Prostate gland (tissue), 2 donors: ENCODE data around the gene GPR84. TPM values are rescaled to one million over a fixed set of nuclear protein-coding genes. Genes with fewer than 3 reads are reported as not detected.

Experiments used
- DNase-seq: peaks from one replicate; pipeline ENCODE4 v3.0.0-alpha.2; 2019; ENCODE audit warnings: low spot score
- H3K27ac ChIP-seq, 2 donors: fragments of 200-600 bp; sonication (generic); 2 replicates each; pipeline ENCODE4 v1.5.1; 2017 to 2019
- H3K27me3 ChIP-seq: fragments of 200-600 bp; sonication (generic); replicated peaks from 2 replicates; pipeline ENCODE4 v1.5.1; 2019; ENCODE audit not compliant: insufficient read depth
- H3K36me3 ChIP-seq, 2 donors: fragments of 200-600 bp; sonication (generic); 1 replicate in 1 of 2; 2 replicates in 1 of 2; pipeline versions ENCODE4 v1.5.1 to v1.8.1; 2017 to 2019
- H3K4me1 ChIP-seq: fragments of 200-600 bp; sonication (generic); replicated peaks from 2 replicates; pipeline ENCODE4 v1.5.1; 2019
- H3K4me3 ChIP-seq, 2 donors: fragments of 200-600 bp; sonication (generic); 2 replicates each; pipeline ENCODE4 v1.5.1; 2017 to 2019
- H3K9me3 ChIP-seq: fragments of 200-600 bp; sonication (generic); 2 replicates; pipeline ENCODE4 v1.5.1; 2017
- POLR2A ChIP-seq: fragments of 450-650 bp; IDR thresholded peaks from one replicate; pipeline ENCODE4 v1.6.1; 2016; ENCODE audit warnings: antibody characterized with exemption, mild to moderate bottlenecking
- POLR2AphosphoS5 ChIP-seq: sonication (generic); formaldehyde crosslinking; IDR thresholded peaks from one replicate; pipeline ENCODE4 v1.6.1; 2017; ENCODE audit warnings: antibody characterized with exemption
- WGBS: methylation state at CpG from one replicate; pipeline ENCODE4 v1.1.5; 2018; 5-methylcytosine and 5-hydroxymethylcytosine counted together
- intact Hi-C: fragments of 100-400 bp; cut with DNase I; formaldehyde crosslinking; loops from one replicate; pipeline ENCODE4 v1.14.2; 2022
- total RNA-seq, 2 donors: library from RNA; depleted of rRNA; stranded (reverse); fragments of >200 nt; gene quantifications; one replicate each; pipeline ENCODE4 v1.1.0, GENCODE V29; 2016
- TF ChIP-seq, protein P1 (sequence below), 4 experiments: fragments of 200-600 bp in 2 of 4; fragments of 450-650 bp in 2 of 4; sonication (generic) in 2 of 4; IDR thresholded peaks; 1 replicate in 3 of 4; 2 replicates in 1 of 4; pipeline ENCODE4 v1.5.1; 2016 to 2019; ENCODE audit warnings: antibody characterized with exemption in 4 of 4, mild to moderate bottlenecking in 2 of 4, moderate library complexity in 2 of 4

The GPR84 gene
- total RNA-seq, 2 donors from 2014 or later: 0.97 TPM; not detected in 1

DNA sequence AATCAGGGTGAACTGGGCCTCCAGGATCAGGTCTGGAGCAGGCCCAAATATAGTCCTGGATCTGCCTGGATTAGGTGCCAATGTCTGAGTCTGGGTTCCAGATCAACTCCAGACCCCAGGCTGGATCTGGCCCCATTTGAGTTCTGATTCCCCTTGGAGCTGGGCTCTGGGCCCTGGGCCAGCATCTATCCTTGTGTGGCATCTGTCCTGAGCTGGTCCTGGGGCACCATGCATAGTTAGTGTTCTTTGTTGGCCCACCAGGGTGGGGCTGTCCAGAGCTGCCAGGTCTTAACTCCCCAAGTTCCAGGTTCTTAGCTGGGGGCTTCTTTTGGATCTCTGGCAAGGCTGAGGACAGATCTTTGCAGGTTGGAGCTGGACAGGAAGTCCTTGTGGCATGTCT lies 31.3 kb upstream of the GPR84 start:
- TF ChIP-seq POLR2AphosphoS5: no peak
- no peak for TF ChIP-seq POLR2A
- TF ChIP-seq, protein P1, sequence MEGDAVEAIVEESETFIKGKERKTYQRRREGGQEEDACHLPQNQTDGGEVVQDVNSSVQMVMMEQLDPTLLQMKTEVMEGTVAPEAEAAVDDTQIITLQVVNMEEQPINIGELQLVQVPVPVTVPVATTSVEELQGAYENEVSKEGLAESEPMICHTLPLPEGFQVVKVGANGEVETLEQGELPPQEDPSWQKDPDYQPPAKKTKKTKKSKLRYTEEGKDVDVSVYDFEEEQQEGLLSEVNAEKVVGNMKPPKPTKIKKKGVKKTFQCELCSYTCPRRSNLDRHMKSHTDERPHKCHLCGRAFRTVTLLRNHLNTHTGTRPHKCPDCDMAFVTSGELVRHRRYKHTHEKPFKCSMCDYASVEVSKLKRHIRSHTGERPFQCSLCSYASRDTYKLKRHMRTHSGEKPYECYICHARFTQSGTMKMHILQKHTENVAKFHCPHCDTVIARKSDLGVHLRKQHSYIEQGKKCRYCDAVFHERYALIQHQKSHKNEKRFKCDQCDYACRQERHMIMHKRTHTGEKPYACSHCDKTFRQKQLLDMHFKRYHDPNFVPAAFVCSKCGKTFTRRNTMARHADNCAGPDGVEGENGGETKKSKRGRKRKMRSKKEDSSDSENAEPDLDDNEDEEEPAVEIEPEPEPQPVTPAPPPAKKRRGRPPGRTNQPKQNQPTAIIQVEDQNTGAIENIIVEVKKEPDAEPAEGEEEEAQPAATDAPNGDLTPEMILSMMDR (IDR thresholded peaks at IDR 0.05): no peak
- intact Hi-C loops: no loop called here
- H3K4me3 ChIP-seq: no peak overlapping the region
- H3K36me3 ChIP-seq: peaks cover 4 to 10% of the 10 kb centered on the region in 2 donors
- no peak for DNase-seq
- no peaks in the 10 kb centered on the region for H3K27me3 ChIP-seq
- no peaks in the 10 kb centered on the region for H3K4me1 ChIP-seq
- H3K27ac ChIP-seq: no peak overlapping the region
- H3K9me3 ChIP-seq: no peaks in the 10 kb centered on the region

GRCh38 chr12:54394986-54395385 lies 30.7 kb upstream of the GPR84 start:
- no peak overlapping the region for H3K27ac ChIP-seq
- no peak overlapping the region for H3K4me3 ChIP-seq
- intact Hi-C loops: no loop called here
- no peaks in the 10 kb centered on the region for H3K27me3 ChIP-seq
- no peaks in the 10 kb centered on the region for H3K4me1 ChIP-seq
- H3K9me3 ChIP-seq: no peaks in the 10 kb centered on the region
- peaks cover 4 to 8% of the 10 kb centered on the region in 2 donors for H3K36me3 ChIP-seq
- TF ChIP-seq POLR2A (no peak), POLR2AphosphoS5 (no peak)
- TF ChIP-seq, protein P1 (IDR thresholded peaks at IDR 0.05): no peak
- 90% methylated on average over 1 of the region's 1 CpG for WGBS
- DNase-seq: no peak

DNA sequence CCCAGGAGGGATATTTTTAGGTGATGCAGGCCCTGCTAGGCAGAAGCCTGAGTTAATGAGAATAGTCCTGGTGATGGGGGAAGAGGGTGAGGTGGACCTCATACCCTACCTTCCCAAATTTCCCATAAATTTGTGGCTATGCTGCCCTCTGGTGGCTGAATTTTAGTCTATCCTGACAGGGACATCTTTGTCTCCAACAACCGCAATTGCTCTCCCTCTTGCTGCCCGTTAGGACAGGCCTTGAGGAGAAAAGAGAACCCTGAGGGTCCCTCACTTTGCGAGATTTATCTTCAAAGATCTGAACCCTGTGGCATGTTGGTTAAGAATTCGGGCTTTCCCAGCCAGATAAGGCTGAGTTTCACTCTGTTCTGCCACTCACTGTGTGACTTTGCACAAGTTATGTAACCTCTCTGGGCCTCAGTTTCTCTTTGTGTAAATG lies 30.0 kb upstream of the GPR84 start:
- no peak overlapping the region for H3K27ac ChIP-seq
- 19% methylated on average over 4 of the region's 4 CpGs for WGBS
- no peaks in the 10 kb centered on the region for H3K9me3 ChIP-seq
- TF ChIP-seq POLR2AphosphoS5: peak; percentile 51
- no peak for TF ChIP-seq POLR2A
- TF ChIP-seq, protein P1 (IDR thresholded peaks at IDR 0.05): peak; percentile 62 to 80 (median 74)
- peaks cover 4 to 8% of the 10 kb centered on the region in 2 donors for H3K36me3 ChIP-seq
- no peaks in the 10 kb centered on the region for H3K4me1 ChIP-seq
- no peak overlapping the region for H3K4me3 ChIP-seq
- intact Hi-C loops: no loop called here
- DNase-seq: peak; percentile 67
- H3K27me3 ChIP-seq: no peaks in the 10 kb centered on the region

DNA sequence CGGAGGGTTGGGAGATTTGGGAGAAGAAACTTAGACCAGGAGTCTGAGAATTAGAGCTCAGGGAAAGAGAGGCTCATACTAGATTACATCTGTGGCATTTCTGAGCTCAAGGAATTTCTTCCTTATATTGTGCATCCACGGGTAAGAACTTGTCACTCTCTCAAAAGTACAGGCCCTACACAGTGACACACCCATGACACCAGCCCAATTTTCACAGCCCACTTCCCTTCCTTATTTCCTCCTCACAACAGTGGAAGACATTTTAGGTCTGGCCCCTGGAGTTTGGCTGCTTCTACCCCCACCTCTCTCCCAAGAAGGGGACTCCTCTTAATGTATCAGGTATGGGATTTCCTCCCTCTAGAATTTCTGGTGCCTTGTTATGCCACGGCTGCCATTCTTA lies 29.5 kb upstream of the GPR84 start:
- no peak for DNase-seq
- whole genome bisulfite sequencing: 54% methylated on average over 3 of the region's 3 CpGs
- no peaks in the 10 kb centered on the region for H3K9me3 ChIP-seq
- no peaks in the 10 kb centered on the region for H3K27me3 ChIP-seq
- H3K4me1 ChIP-seq: no peaks in the 10 kb centered on the region
- intact Hi-C loops: no loop called here
- peaks cover 4 to 8% of the 10 kb centered on the region in 2 donors for H3K36me3 ChIP-seq
- no peak overlapping the region for H3K4me3 ChIP-seq
- TF ChIP-seq POLR2A: no peak
- TF ChIP-seq, protein P1 (IDR thresholded peaks at IDR 0.05): no peak
- no peak for TF ChIP-seq POLR2AphosphoS5
- H3K27ac ChIP-seq: no peak overlapping the region

DNA sequence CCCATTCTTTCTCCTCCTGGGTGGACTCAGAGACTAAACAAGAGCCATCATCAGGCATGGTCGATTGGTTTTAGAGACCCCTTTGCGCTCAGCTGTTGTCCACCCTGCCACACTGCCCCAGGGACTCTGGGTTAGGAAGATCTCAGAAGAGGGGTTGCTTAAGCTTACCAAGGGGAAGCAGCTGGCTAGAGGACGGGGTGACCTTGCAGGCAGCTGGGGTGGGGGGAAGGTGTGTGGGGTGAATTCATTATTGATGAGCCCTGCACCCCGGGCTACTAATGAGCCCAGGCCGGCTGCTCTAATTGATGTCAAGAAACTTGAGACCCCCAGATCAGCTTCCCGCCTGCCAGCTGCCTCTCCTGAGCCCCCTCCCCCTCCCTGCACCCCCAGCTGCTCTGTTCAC lies 28.9 kb upstream of the GPR84 start:
- Histone ChIP-seq H3K4me1 (no peaks in the 10 kb centered on the region), H3K27me3 (no peaks in the 10 kb centered on the region), H3K36me3 (peaks cover 1 to 8% of the 10 kb centered on the region in 2 donors), H3K27ac (no peak overlapping the region), H3K9me3 (no peaks in the 10 kb centered on the region), H3K4me3 (no peak overlapping the region)
- 59% methylated on average over 6 of the region's 6 CpGs for WGBS
- intact Hi-C loops: no loop called here
- no peak for TF ChIP-seq POLR2A
- TF ChIP-seq, protein P1 (IDR thresholded peaks at IDR 0.05): no peak
- TF ChIP-seq POLR2AphosphoS5: no peak
- DNase-seq: no peak
